KOPT-K1 (cell line): Measurements from ENCODE around the gene PDS5B.

ENCODE experiments used
- H3K27ac ChIP-seq: fragments of 200-600 bp; sonication (generic); 2 replicates; pipeline ENCODE4 v1.5.1; 2016; ENCODE audit warnings: antibody characterized with exemption, mild to moderate bottlenecking, low read depth, low read length; ENCODE audit not compliant: poor library complexity, severe bottlenecking
- H3K36me3 ChIP-seq: fragments of 200-600 bp; sonication (generic); 2 replicates; pipeline ENCODE4 v1.5.1; 2017; ENCODE audit warnings: antibody characterized with exemption, mild to moderate bottlenecking, low read length, moderate library complexity; ENCODE audit not compliant: insufficient read depth
- H3K9me3 ChIP-seq: fragments of 200-600 bp; sonication (generic); 2 replicates; pipeline ENCODE4 v1.5.1; 2017; ENCODE audit warnings: antibody characterized with exemption, low read length, mild to moderate bottlenecking; ENCODE audit not compliant: insufficient read depth, poor library complexity, severe bottlenecking

The PDS5B gene

DNA sequence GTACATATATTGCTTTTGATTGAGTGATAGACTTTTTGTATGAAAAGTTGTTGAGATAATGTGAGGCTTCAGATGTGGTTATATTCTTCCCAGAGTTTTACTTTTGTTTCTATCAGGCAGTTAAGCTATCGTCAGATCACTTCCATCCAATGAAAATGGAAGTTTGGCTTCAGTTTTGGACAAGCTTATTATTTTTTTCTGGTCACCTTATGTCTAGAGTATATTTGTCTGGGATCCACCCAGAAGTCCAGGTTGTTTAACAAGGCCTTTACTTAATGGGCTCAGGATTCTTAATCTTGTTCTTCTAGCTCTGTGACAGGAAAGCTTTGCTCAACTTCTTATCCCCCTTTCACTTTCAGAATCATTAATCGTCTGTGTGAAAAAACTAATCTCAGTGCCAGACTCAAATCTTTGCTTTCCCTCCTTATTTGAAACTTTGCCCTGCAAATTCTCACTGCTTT, 150.9 kb downstream of the PDS5B start:
- peak overlapping the region; percentile 79 for H3K27ac ChIP-seq
- H3K36me3 ChIP-seq: peaks cover 35% of the 10 kb centered on the region

DNA sequence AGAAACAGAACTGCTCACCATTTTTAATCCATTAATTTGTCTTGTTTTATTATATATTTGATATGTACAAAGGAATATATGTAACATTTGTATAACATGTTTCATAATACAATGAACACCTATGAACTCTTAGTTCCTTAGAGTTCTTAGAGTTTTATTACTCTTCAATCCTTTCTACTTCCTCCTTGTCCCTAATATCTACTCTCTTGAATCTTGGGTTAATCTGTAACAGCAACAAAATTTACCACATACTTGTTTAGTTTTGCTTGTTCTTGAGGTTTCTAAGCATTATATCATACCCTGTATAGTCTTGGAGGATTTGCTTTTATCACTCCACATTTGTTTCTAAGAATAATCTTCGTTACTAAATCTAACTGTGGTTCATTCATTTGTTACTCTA, 151.4 kb downstream of the PDS5B start:
- peak overlapping the region; percentile 79 for H3K27ac ChIP-seq
- peaks cover 36% of the 10 kb centered on the region for H3K36me3 ChIP-seq
- no peaks in the 10 kb centered on the region for H3K9me3 ChIP-seq

More for the DNA sequence above, 150.9 kb downstream of the PDS5B start:
- H3K9me3 ChIP-seq: no peaks in the 10 kb centered on the region

GRCh38 chr13:32745509-32745908, 159.3 kb downstream of the PDS5B start:
- H3K36me3 ChIP-seq: peaks cover 84% of the 10 kb centered on the region
- H3K9me3 ChIP-seq: no peaks in the 10 kb centered on the region
- no peak overlapping the region for H3K27ac ChIP-seq

DNA sequence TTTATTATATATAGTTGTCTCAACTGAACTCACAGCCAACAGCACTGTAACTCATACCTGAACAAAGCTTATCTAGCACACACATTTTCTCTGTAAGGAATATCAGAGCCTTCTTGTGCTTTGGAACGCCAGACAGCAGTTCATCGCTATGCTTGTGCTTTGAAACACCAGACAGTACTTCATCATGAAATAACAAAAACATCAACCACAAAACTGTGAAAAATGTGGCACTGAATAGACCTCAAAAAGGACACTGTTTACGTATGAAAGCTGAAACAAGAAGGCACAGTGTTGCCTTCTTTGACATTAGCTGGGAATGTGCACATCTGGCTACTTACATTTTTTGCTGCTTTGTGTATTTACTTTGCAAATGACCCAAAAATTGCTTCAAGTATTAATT, 160.2 kb downstream of the PDS5B start:
- peaks cover 86% of the 10 kb centered on the region for H3K36me3 ChIP-seq
- no peak overlapping the region for H3K27ac ChIP-seq
- no peaks in the 10 kb centered on the region for H3K9me3 ChIP-seq

DNA sequence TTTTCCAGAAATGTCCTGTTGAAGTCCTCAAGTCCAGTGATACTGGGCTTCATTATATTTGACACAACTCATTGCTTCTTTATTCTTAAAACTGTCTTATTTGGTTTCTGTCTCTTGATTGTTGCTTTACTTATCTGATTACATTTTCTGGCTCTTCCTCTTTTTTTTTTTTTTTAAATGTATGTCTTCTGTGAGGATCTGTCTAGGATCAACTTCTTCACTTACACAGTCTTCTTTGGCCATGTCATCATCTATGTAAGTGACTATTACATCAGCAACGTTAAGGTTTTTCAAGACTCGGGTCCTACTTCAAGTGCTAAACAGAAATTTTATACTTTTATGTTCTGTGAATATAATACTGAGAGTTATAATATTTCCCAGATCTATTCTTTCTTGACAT, 162.1 kb downstream of the PDS5B start:
- Histone ChIP-seq H3K9me3 (no peaks in the 10 kb centered on the region), H3K27ac (no peak overlapping the region), H3K36me3 (peaks cover 85% of the 10 kb centered on the region)

DNA sequence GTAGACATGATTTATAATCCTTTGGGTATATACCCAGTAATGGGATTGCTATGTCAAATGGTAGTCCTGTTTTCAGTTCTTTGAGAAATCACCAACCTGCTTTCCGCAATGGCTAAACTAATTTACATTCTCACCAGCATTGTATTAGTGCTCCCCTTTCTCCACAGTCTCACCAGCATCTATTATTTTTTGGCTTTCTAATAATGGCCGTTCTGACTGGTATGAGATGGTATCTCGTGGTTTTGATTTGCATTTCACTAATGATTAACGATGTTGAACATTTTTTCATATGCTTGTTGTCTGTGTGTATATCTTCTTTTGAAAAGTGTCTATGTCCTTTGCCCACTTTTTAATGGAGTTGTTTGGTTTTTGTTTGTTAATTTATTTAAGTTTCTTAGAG, 165.1 kb downstream of the PDS5B start:
- H3K9me3 ChIP-seq: no peaks in the 10 kb centered on the region
- peaks cover 87% of the 10 kb centered on the region for H3K36me3 ChIP-seq

GRCh38 chr13:32752311-32752710, 166.1 kb downstream of the PDS5B start:
- H3K9me3 ChIP-seq: no peaks in the 10 kb centered on the region
- no peak overlapping the region for H3K27ac ChIP-seq
- H3K36me3 ChIP-seq: peaks cover 86% of the 10 kb centered on the region

More for the DNA sequence above, 165.1 kb downstream of the PDS5B start:
- no peak overlapping the region for H3K27ac ChIP-seq

GRCh38 chr13:32752997-32753606, 166.8 kb downstream of the PDS5B start:
- Histone ChIP-seq H3K9me3 (no peaks in the 10 kb centered on the region), H3K27ac (no peak overlapping the region), H3K36me3 (peaks cover 86% of the 10 kb centered on the region)

- no peaks in the 10 kb centered on the region for H3K9me3 ChIP-seq
- H3K27ac ChIP-seq: no peak overlapping the region
- H3K36me3 ChIP-seq: peaks cover 87% of the 10 kb centered on the region
These were observed 167.9 kb downstream of the PDS5B start for GRCh38 chr13:32754179-32754578.

- no peak overlapping the region for H3K27ac ChIP-seq
- H3K9me3 ChIP-seq: peaks cover 6% of the 10 kb centered on the region
- peaks cover 93% of the 10 kb centered on the region for H3K36me3 ChIP-seq
These were observed 172.9 kb downstream of the PDS5B start for GRCh38 chr13:32759152-32759551.

- no peak overlapping the region for H3K27ac ChIP-seq
- H3K36me3 ChIP-seq: peaks cover 92% of the 10 kb centered on the region
- H3K9me3 ChIP-seq: peaks cover 6% of the 10 kb centered on the region
These were observed 175.2 kb downstream of the PDS5B start for GRCh38 chr13:32761472-32761871.

- Histone ChIP-seq H3K27ac (no peak overlapping the region), H3K36me3 (peaks cover 56% of the 10 kb centered on the region), H3K9me3 (no peaks in the 10 kb centered on the region)
These were observed 192.9 kb downstream of the PDS5B start for GRCh38 chr13:32779119-32779518.

DNA sequence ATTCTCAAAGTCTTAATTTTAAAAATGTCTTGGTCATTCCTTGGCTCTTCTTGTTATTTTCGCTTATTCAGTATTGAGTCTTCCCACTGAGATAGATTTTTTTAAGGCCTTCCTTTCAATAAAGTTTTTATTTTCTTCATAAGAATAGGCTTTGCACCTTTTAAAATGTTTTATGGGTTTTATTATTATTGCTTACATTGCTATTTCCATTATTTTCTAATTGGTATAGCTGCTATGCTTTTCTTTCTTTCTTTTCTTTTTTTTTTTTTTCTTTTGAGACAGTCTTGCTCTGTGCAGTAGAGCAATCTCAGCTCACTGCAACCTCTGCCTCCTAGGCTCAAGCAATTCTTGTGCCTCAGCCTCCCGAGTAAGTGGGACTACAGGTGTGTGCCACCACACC, 195.7 kb downstream of the PDS5B start:
- Histone ChIP-seq H3K36me3 (peaks cover 29% of the 10 kb centered on the region), H3K9me3 (no peaks in the 10 kb centered on the region), H3K27ac (no peak overlapping the region)

DNA sequence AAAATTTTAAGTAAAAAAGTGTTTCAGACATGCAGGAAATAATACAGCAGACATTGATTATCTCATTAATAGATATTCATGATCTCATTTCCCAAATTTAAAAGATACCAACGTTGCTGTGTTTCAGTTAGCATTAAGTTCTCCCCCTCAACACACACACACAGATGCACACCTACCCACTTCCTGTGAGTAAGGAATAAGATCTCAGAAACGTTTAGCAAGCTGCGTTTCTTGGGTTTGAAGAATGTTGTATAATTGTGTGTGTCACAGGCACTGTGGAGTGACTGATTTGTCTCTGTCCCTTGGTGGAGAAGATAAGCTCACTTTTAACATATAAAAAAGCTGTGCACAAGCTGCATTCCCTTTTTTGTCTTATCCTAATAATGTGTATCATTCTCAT, 196.8 kb downstream of the PDS5B start:
- H3K36me3 ChIP-seq: peaks cover 25% of the 10 kb centered on the region

DNA sequence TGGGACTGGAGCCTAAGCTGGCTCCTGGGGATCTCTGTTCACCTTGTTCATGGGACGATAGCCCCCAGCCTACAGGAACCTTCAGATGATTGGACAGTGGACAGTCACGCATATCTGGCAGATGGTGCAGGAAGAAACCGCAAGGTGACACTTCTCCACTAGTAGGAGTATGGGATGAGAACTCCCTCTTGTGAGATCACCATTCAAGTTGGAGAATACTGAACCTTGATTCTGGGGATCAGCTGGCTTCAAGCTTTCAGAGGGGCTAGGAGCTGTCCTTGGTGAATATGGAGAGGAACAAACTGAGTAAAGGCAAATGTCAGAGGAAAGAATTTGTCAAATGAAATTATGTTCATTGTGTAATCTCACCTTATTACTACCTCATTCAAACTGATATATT, 204.5 kb downstream of the PDS5B start:
- Histone ChIP-seq H3K36me3 (peaks cover 13% of the 10 kb centered on the region), H3K9me3 (no peaks in the 10 kb centered on the region), H3K27ac (no peak overlapping the region)

More for the DNA sequence above, 196.8 kb downstream of the PDS5B start:
- Histone ChIP-seq H3K9me3 (no peaks in the 10 kb centered on the region), H3K27ac (peak overlapping the region; percentile 67)

GRCh38 chr13:32791545-32792172, 205.4 kb downstream of the PDS5B start:
- Histone ChIP-seq H3K9me3 (no peaks in the 10 kb centered on the region), H3K36me3 (peaks cover 13% of the 10 kb centered on the region), H3K27ac (peak overlapping the region; percentile 27)
